ENCODE data around the gene PLD1.
"Not testable (repeated sequence)": the region's sequence is repeated elsewhere in the genome, so short reads cannot be mapped to it uniquely, and the experiment has no call there.

PLD1 gene, protein sequence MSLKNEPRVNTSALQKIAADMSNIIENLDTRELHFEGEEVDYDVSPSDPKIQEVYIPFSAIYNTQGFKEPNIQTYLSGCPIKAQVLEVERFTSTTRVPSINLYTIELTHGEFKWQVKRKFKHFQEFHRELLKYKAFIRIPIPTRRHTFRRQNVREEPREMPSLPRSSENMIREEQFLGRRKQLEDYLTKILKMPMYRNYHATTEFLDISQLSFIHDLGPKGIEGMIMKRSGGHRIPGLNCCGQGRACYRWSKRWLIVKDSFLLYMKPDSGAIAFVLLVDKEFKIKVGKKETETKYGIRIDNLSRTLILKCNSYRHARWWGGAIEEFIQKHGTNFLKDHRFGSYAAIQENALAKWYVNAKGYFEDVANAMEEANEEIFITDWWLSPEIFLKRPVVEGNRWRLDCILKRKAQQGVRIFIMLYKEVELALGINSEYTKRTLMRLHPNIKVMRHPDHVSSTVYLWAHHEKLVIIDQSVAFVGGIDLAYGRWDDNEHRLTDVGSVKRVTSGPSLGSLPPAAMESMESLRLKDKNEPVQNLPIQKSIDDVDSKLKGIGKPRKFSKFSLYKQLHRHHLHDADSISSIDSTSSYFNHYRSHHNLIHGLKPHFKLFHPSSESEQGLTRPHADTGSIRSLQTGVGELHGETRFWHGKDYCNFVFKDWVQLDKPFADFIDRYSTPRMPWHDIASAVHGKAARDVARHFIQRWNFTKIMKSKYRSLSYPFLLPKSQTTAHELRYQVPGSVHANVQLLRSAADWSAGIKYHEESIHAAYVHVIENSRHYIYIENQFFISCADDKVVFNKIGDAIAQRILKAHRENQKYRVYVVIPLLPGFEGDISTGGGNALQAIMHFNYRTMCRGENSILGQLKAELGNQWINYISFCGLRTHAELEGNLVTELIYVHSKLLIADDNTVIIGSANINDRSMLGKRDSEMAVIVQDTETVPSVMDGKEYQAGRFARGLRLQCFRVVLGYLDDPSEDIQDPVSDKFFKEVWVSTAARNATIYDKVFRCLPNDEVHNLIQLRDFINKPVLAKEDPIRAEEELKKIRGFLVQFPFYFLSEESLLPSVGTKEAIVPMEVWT

GRCh38 chr3:171809861-171810628 lies at the start of gene PLD1:
Gene PLD1, minus strand, starts transcription at chr3:171810483. Its CDS starts 72,432 bp downstream, at chr3:171738051.
- peak in 1 of 2 donors; percentile 24 for DNase-seq (ENCODE audit: low read depth in 2 of 2)

GRCh38 chr3:171858770-171859169 lies 48.5 kb upstream of the PLD1 start:
- DNase-seq (ENCODE audit: low read depth in 2 of 2): not testable (repeated sequence)

DNA sequence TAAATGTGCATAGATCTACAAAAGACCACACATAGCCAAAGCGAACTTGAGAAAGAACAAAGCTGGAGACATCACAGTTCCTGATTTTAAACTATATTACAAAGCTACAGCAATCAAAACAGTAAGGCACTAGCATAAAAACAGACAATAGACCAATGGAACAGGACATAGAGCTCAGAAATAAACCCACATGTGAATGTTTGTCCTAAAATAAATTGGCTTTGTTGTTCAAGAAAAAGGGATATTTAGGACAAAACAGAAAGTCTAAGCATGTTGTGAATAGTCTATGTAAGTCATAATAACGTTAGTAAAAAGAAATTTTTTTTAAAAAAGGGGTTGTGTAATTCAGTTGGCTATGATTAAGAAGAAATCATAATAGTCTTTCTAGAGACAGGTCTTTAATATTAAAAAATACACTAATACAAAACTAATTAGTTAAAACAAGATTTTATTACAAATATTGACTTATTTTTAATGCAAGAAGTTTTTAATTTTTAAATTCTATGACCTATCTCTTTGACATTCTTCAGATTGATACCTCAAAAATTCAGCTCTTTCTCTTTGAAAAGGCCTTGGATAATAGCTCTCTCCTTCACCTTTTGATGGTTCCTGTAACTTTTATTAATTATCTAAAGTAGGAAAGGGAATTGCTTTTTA lies 44.5 kb upstream of the PLD1 start:
- no peak for DNase-seq (ENCODE audit: low read depth in 2 of 2)

GRCh38 chr3:171851660-171852058 lies 41.4 kb upstream of the PLD1 start:
- no peak for DNase-seq (ENCODE audit: low read depth in 2 of 2)

DNA sequence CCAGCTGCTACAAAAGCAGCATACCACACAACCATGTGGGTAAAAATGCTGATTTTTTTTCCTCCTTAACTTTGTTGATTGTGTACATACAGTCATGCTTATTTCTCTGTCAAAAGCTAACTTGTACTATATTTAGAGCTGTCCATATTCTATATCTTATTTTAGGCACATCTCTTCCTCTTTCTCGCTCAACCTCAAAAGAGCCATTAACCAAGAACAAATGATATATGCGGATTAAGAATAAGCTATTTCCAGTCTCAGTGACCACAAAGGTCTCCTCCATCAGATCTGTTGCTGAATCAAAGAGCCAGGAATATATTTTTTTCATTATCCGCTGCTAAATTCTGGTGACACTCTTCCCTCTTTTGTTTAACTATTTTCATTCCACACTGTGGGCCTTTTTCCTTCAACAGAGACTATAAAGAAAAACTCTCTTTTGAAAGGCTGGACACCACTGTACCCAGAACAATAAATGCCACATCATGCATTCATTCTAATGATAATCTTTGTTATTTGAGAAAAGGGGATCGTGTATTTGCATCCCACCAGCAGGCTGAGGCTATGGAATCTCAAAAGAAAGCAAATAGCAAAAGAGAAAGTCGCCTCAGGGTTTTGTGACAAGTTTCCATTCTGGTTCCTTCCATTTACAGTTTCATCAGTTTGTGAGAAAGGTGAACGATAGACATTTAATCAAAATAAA lies 40.8 kb upstream of the PLD1 start:
- DNase-seq (ENCODE audit: low read depth in 2 of 2): no peak

GRCh38 chr3:171850320-171850959 lies 40.2 kb upstream of the PLD1 start:
- no peak for DNase-seq (ENCODE audit: low read depth in 2 of 2)

DNA sequence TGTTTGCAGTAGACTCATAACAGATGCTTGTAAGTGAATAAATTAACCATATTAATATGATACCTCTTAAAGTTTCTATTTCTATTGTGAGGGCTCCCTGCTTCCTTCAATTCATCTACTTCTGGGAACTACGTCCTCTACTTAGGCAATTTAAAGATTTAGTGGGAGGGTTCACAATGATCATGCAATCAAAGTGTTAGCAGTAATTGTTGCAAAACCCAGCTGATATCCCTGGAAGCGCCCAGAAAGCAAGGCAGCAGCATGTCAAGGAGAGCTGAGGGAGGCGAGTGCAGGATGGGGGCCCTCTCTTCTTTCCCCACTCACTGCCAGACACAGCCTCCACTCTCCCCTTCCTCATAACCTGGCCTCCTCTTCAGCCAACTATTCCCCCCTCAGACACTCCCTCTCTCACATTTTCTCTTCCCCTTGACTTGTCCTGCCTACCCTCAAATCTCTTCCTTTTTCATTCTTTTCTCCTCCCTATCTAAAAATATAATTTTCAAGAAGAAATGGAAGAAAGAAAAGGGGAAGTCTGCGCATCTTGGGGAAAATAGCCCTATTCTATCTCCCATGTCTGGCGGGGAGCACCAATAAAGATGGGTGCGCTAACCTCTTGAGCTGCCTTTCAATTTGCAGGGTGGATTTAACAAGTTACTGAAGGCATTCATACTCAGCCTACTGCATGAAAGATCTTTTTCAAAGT lies 39.5 kb upstream of the PLD1 start:
- no peak for DNase-seq (ENCODE audit: low read depth in 2 of 2)

DNA sequence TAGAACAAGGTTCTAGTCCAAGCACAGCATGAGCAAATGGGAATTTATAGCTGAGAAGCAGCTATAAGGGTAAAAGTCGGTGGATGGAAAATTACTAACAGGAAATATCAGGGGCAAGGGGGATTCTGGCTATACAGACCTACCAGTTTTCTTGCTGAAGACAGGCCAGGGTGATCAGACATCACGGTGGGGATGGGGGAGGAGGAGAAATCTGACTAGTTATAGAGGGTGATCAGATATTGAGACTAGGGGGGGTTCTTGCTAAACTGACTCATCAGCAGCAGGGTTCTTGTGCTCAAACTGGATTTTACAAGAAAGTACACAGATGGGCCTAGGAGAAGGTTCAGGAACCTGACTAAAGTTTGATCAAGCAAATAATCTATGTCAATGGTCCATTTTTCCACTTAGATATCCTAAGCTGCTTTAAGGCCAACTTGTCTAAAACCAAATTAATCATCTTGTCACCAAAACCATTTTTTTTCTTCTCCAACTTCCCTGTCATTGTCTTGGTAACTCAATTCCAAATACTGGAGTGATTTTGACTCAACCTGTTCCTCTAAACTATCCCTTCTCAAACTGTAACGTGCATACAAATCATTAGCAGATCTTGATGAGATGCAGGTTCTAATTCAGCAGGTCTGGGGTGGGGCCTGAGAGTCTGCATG lies 37.4 kb upstream of the PLD1 start:
- no peak for DNase-seq (ENCODE audit: low read depth in 2 of 2)

GRCh38 chr3:171847133-171847532 lies 36.9 kb upstream of the PLD1 start:
- no peak for DNase-seq (ENCODE audit: low read depth in 2 of 2)

DNA sequence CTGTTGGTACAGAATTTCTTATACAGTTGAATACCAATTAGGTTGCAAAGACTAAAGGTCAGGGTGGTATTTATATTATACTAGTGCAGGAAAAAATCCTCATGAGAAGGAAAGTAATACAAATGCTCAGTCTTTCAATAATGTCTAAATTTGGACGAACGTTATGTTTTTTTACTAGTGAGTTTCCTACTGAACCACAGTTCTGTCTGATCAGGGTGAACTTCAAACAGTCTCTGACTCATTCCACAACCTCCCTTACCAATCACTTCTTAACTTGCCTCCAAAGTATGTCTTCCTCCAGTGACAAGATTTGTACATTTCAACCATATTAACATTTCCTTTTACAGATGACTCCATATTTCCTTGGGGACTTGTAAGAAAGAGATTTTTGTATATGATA lies 36.3 kb upstream of the PLD1 start:
- no peak for DNase-seq (ENCODE audit: low read depth in 2 of 2)

- DNase-seq (ENCODE audit: low read depth in 2 of 2): no peak
These were observed 35.4 kb upstream of the PLD1 start for GRCh38 chr3:171845481-171846284.

GRCh38 chr3:171844873-171845272 lies 34.6 kb upstream of the PLD1 start:
- DNase-seq (ENCODE audit: low read depth in 2 of 2): no peak

DNA sequence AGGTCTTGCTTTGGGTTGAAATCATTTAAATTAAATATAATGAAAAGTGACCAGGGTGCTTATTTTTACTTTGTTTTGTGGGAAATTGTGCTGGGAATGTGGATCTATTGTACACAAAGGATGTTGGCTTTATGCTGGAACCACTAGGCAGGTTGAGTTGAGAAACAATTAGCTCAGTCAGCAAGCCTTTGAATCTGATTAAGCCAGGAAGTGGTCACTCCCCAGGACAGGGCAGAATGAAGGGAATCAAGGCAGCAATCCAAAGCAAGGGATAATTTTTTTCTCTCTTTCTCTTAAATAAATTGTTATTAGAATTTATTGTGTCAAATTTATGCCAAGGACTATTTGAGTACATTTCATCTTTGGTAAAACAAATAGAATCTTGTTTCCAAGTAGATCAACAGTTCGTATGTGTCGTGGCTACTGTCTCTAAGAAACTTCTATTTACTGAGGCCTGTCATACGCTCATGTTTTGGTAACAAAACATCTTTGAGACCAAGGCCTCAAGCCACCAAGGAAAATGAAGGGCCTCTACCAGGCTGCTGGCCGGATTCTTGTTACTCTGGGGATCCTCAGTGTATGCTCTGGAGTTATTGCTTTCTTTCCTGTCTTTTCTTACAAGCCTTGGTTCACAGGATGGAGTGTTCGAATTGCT lies 32.7 kb upstream of the PLD1 start, which contains the start of gene TMEM212:
Gene TMEM212, plus strand, starts transcription at position 486 of the 655 bp plus-strand sequence. Its CDS starts 35 bp downstream, at position 521.
- no peak for DNase-seq (ENCODE audit: low read depth in 2 of 2)

DNA sequence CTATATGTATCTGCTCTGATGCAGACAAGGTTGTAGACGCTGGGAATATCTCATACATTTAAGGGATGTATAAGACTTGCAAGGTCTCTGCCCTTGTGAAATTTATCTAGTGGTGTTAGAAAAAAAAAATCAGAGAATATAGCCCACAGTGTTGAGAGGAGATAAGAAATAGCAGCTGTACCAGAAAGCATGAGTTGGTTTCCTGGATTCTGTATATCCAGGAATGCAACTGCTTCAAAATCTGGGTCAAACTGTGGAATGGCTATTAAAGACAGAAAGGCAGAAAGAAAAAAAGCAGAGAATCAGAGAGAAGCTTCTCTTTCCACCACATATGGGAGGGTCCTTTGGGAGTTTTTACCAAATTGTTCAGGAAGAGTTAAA lies 31.3 kb upstream of the PLD1 start:
- DNase-seq (ENCODE audit: low read depth in 2 of 2): no peak

- DNase-seq (ENCODE audit: low read depth in 2 of 2): no peak
These were observed 30.7 kb upstream of the PLD1 start for GRCh38 chr3:171840811-171841619.

DNA sequence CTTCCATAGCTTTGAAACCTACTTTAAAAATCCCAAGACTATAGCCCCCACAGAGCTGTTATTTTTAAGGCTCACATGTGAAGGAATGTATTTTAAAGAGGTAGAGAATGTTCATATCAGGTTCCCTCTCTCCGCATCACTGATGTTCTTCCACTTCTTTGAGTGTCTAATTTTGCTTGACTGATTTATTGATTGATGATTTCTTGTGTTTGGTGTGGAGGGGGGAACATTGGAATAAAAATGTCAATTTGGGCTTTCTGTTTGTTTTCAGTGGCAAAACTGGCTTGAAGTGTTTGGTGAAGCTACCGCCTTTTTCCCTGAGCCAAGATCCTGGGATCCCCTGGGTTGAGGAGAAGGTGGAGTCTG lies 30.1 kb upstream of the PLD1 start:
- DNase-seq (ENCODE audit: low read depth in 2 of 2): no peak

- DNase-seq (ENCODE audit: low read depth in 2 of 2): no peak
These were observed 29.0 kb upstream of the PLD1 start for GRCh38 chr3:171839270-171839669.
